ENCODE results near the gene TOR4A. TPM values are rescaled to one million over a fixed set of nuclear protein-coding genes. Genes with fewer than 3 reads are reported as not detected.

TOR4A gene
- total and polyA plus RNA-seq, 10 of the 15 experiments (the other 5 are each of a cell fraction or from before 2014, with no cell fraction given): 2.0 to 19.9 (median 3.7) TPM

DNA sequence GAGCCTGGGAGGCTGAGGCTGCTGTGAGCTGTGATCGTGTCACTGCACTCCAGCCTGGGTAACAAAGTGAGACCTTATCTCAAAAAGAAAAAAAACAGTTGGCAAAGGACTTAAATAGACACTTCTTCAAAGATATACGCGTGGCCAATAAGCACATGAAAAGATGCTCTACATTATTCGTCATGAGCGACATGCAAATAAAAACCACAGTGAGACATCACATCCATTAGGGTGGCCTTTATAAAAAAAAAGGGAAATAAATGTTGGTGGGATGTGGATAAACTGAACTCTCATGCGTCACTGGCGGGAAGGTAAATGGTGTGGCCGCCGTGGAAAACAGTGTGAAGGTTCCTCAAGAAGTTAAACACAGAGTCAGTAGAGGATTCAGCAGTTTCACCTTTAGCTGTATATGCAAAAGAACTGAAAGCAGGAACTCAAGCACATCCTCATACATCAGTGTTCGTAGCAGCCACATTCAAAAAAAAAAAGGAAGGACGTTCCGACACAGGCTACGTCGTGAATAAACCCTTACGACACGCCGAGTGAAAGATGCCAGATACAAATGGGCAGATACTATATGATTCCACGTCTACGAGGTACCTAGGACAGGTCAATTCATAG is 49.0 kb downstream of the TOR4A start:
- ATAC-seq (peak; percentile 66), DNase-seq (ENCODE audit: low read depth, low spot score) (peak; percentile 51), FAIRE-seq (no peak)
- H3K4me3 ChIP-seq: no peak overlapping the region
- in situ Hi-C loops (cut with MboI) (no loop called here), intact Hi-C loops (cut with micrococcal nuclease; ENCODE audit: unreplicated experiment) (no loop called here)
- WGBS (ENCODE audit: insufficient coverage, insufficient replicate concordance, low lambda C conversion rate, missing lambda C conversion rate): 5% methylated on average over 19 of the region's 19 CpGs
- ChIA-PET SMC1A (ENCODE audit: uncharacterized antibody, unreplicated experiment) (no interaction called here), CTCF (no interaction called here), RAD21 (ENCODE audit: unreplicated experiment) (no interaction called here), POLR2A (no interaction called here)
- no peaks in the 10 kb centered on the region for H3K27me3 ChIP-seq (replicated peaks in 1 of 2; ENCODE audit: control insufficient read depth in 2 of 2, insufficient read depth in 2 of 2, low read length in 1 of 2)
- H3K9me3 ChIP-seq (replicated peaks; ENCODE audit: control insufficient read depth, insufficient read depth, low read length): no peaks in the 10 kb centered on the region; the same call in none of the 3 replicates
- no peaks in the 10 kb centered on the region for H3K79me2 ChIP-seq (ENCODE audit: control insufficient read depth, insufficient read depth, low read length)
- no TSS peak for BruUV-seq (replicated peaks)
- no peak overlapping the region for H3K9ac ChIP-seq (ENCODE audit: control insufficient read depth, insufficient read depth, low read length)
- H3K4me1 ChIP-seq (ENCODE audit: control insufficient read depth, insufficient read depth, low read length): peaks cover 6% of the 10 kb centered on the region; the same call in 1 of the 2 replicates
- H4K20me1 ChIP-seq (ENCODE audit: control insufficient read depth, insufficient read depth): no peaks in the 10 kb centered on the region
- no peaks in the 10 kb centered on the region for H3K36me3 ChIP-seq (ENCODE audit: control insufficient read depth in 2 of 2, insufficient read depth in 2 of 2, low read length in 1 of 2)
- peak overlapping the region; percentile 49; the same call in 1 of the 2 replicates for H2AFZ ChIP-seq (ENCODE audit: control insufficient read depth, low read depth, low read length)
- peak overlapping the region; percentile 38; the same call in 1 of the 2 replicates for H3K4me2 ChIP-seq (ENCODE audit: control insufficient read depth, insufficient read depth)
- no peak overlapping the region for H3K27ac ChIP-seq (ENCODE audit: control insufficient read depth, insufficient read depth)
- TF ChIP-seq SPI1 (IDR thresholded peaks at IDR 0.05; ENCODE audit: borderline replicate concordance, insufficient read depth, low read depth, low read length) (peak; percentile 33; the same call in 1 of the 2 replicates), GABPA (IDR thresholded peaks at IDR 0.05; ENCODE audit: low read depth) (no peak), NFIC (IDR thresholded peaks at IDR 0.05; ENCODE audit: low read depth, low read length) (no peak), CHD4 (IDR thresholded peaks at IDR 0.05) (no peak), CREB1 (IDR thresholded peaks at IDR 0.05; ENCODE audit: low read depth) (peak; percentile 60; the same call in 1 of the 2 replicates), TAF1 (IDR thresholded peaks at IDR 0.05; ENCODE audit: borderline replicate concordance, low read depth, low read length) (no peak), JUNB (IDR thresholded peaks at IDR 0.05) (no peak), PAX8 (IDR thresholded peaks at IDR 0.05) (no peak), RAD51 (IDR thresholded peaks at IDR 0.05) (no peak), IKZF2 (IDR thresholded peaks at IDR 0.05) (peak in 1 of 2 experiments; percentile 19; a peak in 1 of 4 replicates), YY1 (IDR thresholded peaks at IDR 0.05; ENCODE audit: low read depth, low read length) (no peak), SMAD5 (IDR thresholded peaks at IDR 0.05; ENCODE audit: low read depth) (no peak), ZNF274 (IDR thresholded peaks at IDR 0.05; ENCODE audit: insufficient read depth, insufficient read length) (no peak), POU2F2 (IDR thresholded peaks at IDR 0.05; ENCODE audit: borderline replicate concordance, low read depth, low read length) (peak; percentile 83; the same call in 2 of the 3 replicates), EED (IDR thresholded peaks at IDR 0.05; ENCODE audit: low read depth) (no peak), PML (IDR thresholded peaks at IDR 0.05; ENCODE audit: low read length) (no peak), SUZ12 (IDR thresholded peaks at IDR 0.05; ENCODE audit: unreplicated experiment) (no peak), MXI1 (IDR thresholded peaks at IDR 0.05; ENCODE audit: low read depth, low read length) (no peak)
- TF ChIP-seq, protein P1, sequence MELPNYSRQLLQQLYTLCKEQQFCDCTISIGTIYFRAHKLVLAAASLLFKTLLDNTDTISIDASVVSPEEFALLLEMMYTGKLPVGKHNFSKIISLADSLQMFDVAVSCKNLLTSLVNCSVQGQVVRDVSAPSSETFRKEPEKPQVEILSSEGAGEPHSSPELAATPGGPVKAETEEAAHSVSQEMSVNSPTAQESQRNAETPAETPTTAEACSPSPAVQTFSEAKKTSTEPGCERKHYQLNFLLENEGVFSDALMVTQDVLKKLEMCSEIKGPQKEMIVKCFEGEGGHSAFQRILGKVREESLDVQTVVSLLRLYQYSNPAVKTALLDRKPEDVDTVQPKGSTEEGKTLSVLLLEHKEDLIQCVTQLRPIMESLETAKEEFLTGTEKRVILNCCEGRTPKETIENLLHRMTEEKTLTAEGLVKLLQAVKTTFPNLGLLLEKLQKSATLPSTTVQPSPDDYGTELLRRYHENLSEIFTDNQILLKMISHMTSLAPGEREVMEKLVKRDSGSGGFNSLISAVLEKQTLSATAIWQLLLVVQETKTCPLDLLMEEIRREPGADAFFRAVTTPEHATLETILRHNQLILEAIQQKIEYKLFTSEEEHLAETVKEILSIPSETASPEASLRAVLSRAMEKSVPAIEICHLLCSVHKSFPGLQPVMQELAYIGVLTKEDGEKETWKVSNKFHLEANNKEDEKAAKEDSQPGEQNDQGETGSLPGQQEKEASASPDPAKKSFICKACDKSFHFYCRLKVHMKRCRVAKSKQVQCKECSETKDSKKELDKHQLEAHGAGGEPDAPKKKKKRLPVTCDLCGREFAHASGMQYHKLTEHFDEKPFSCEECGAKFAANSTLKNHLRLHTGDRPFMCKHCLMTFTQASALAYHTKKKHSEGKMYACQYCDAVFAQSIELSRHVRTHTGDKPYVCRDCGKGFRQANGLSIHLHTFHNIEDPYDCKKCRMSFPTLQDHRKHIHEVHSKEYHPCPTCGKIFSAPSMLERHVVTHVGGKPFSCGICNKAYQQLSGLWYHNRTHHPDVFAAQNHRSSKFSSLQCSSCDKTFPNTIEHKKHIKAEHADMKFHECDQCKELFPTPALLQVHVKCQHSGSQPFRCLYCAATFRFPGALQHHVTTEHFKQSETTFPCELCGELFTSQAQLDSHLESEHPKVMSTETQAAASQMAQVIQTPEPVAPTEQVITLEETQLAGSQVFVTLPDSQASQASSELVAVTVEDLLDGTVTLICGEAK (IDR thresholded peaks at IDR 0.05; ENCODE audit: borderline replicate concordance): no peak
- TF ChIP-seq, protein P2, sequence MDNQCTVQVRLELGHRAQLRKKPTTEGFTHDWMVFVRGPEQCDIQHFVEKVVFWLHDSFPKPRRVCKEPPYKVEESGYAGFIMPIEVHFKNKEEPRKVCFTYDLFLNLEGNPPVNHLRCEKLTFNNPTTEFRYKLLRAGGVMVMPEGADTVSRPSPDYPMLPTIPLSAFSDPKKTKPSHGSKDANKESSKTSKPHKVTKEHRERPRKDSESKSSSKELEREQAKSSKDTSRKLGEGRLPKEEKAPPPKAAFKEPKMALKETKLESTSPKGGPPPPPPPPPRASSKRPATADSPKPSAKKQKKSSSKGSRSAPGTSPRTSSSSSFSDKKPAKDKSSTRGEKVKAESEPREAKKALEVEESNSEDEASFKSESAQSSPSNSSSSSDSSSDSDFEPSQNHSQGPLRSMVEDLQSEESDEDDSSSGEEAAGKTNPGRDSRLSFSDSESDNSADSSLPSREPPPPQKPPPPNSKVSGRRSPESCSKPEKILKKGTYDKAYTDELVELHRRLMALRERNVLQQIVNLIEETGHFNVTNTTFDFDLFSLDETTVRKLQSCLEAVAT (IDR thresholded peaks at IDR 0.05): no peak

Data from GM12878 (cell line).